ENCODE measurements around the gene FOXE1.

The FOXE1 gene

DNA sequence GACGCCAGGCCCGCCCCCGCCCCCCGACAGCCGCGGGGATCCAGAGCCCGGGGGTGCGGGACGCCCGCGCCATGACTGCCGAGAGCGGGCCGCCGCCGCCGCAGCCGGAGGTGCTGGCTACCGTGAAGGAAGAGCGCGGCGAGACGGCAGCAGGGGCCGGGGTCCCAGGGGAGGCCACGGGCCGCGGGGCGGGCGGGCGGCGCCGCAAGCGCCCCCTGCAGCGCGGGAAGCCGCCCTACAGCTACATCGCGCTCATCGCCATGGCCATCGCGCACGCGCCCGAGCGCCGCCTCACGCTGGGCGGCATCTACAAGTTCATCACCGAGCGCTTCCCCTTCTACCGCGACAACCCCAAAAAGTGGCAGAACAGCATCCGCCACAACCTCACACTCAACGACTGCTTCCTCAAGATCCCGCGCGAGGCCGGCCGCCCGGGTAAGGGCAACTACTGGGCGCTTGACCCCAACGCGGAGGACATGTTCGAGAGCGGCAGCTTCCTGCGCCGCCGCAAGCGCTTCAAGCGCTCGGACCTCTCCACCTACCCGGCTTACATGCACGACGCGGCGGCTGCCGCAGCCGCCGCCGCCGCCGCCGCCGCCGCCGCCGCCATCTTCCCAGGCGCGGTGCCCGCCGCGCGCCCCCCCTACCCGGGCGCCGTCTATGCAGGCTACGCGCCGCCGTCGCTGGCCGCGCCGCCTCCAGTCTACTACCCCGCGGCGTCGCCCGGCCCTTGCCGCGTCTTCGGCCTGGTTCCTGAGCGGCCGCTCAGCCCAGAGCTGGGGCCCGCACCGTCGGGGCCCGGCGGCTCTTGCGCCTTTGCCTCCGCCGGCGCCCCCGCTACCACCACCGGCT, 1.0 kb downstream of the FOXE1 start:
- peak overlapping the region; percentile 49 for H3K4me3 ChIP-seq (ENCODE audit: severe bottlenecking)
- H3K27ac ChIP-seq (ENCODE audit: poor library complexity, severe bottlenecking) = peak overlapping the region; percentile 15
- no peak for DNase-seq (ENCODE audit: low spot score)
- TF ChIP-seq, protein P1, sequence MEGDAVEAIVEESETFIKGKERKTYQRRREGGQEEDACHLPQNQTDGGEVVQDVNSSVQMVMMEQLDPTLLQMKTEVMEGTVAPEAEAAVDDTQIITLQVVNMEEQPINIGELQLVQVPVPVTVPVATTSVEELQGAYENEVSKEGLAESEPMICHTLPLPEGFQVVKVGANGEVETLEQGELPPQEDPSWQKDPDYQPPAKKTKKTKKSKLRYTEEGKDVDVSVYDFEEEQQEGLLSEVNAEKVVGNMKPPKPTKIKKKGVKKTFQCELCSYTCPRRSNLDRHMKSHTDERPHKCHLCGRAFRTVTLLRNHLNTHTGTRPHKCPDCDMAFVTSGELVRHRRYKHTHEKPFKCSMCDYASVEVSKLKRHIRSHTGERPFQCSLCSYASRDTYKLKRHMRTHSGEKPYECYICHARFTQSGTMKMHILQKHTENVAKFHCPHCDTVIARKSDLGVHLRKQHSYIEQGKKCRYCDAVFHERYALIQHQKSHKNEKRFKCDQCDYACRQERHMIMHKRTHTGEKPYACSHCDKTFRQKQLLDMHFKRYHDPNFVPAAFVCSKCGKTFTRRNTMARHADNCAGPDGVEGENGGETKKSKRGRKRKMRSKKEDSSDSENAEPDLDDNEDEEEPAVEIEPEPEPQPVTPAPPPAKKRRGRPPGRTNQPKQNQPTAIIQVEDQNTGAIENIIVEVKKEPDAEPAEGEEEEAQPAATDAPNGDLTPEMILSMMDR (IDR thresholded peaks at IDR 0.05; ENCODE audit: poor library complexity, severe bottlenecking) = peak; percentile 71
- H3K27me3 ChIP-seq (ENCODE audit: insufficient read depth, poor library complexity, severe bottlenecking) = peaks cover 23% of the 10 kb centered on the region
- H3K9me3 ChIP-seq (ENCODE audit: severe bottlenecking) = no peaks in the 10 kb centered on the region
- ATAC-seq (ENCODE audit: low read depth) = peak; percentile 69
- no peaks in the 10 kb centered on the region for H3K4me1 ChIP-seq (ENCODE audit: insufficient read depth, poor library complexity, severe bottlenecking)
- no peaks in the 10 kb centered on the region for H3K36me3 ChIP-seq (ENCODE audit: low read depth)

DNA sequence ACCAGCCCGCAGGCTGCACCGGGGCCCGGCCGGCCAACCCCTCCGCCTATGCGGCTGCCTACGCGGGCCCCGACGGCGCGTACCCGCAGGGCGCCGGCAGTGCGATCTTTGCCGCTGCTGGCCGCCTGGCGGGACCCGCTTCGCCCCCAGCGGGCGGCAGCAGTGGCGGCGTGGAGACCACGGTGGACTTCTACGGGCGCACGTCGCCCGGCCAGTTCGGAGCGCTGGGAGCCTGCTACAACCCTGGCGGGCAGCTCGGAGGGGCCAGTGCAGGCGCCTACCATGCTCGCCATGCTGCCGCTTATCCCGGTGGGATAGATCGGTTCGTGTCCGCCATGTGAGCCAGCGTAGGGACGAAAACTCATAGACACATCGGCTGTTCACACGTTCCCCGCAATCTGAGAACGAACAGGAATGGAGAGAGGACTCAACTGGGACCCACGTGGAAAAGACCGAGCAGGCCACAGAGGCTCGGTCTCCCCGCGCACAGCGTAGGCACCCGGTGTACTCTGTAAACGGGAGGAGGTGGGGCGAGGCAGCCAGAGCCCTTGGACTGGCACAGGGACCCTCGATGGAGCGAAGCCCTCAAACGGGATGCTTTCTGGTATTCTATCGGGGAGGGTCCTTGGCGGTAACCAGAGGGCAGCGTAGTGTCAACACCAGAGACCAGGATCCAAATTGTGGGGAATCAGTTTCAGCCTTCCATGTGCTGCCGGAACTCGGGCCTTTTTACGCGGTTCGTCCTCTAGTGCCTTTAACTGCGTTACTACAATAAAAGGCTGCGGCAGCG, 1.9 kb downstream of the FOXE1 start:
- no peaks in the 10 kb centered on the region for H3K36me3 ChIP-seq (ENCODE audit: low read depth)
- peaks cover 15% of the 10 kb centered on the region for H3K27me3 ChIP-seq (ENCODE audit: insufficient read depth, poor library complexity, severe bottlenecking)
- H3K4me3 ChIP-seq (ENCODE audit: severe bottlenecking) = peak overlapping the region; percentile 49
- DNase-seq (ENCODE audit: low spot score) (no peak), ATAC-seq (ENCODE audit: low read depth) (no peak)
- no peak overlapping the region for H3K27ac ChIP-seq (ENCODE audit: poor library complexity, severe bottlenecking)
- no peaks in the 10 kb centered on the region for H3K4me1 ChIP-seq (ENCODE audit: insufficient read depth, poor library complexity, severe bottlenecking)
- TF ChIP-seq, protein P1 (IDR thresholded peaks at IDR 0.05; ENCODE audit: poor library complexity, severe bottlenecking) = no peak
- H3K9me3 ChIP-seq (ENCODE audit: severe bottlenecking) = no peaks in the 10 kb centered on the region

DNA sequence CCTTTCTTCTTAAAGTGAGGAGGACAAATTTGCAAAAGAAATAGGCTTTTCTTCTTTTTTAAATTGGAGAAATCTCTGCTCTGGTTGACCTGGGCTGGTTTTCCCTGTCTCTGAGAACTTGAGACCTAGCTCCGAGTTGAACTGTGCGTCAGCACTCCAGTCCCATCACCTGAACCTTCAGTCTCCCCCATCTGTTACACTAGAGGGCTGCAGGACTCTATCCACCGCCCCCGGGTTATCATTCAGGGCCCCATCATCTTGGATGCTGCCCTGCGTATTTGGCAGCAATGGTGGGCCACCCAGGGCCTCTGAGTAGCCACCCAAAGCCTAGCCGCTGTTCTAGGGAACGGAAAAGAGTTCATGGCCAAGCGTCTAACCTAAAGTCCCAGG, 2.5 kb downstream of the FOXE1 start:
- no peak for DNase-seq (ENCODE audit: low spot score)
- no peak overlapping the region for H3K27ac ChIP-seq (ENCODE audit: poor library complexity, severe bottlenecking)
- H3K4me3 ChIP-seq (ENCODE audit: severe bottlenecking) = no peak overlapping the region
- TF ChIP-seq, protein P1 (IDR thresholded peaks at IDR 0.05; ENCODE audit: poor library complexity, severe bottlenecking) = no peak
- no peaks in the 10 kb centered on the region for H3K4me1 ChIP-seq (ENCODE audit: insufficient read depth, poor library complexity, severe bottlenecking)
- peaks cover 11% of the 10 kb centered on the region for H3K27me3 ChIP-seq (ENCODE audit: insufficient read depth, poor library complexity, severe bottlenecking)
- no peaks in the 10 kb centered on the region for H3K36me3 ChIP-seq (ENCODE audit: low read depth)
- ATAC-seq (ENCODE audit: low read depth) = no peak
- H3K9me3 ChIP-seq (ENCODE audit: severe bottlenecking) = no peaks in the 10 kb centered on the region

DNA sequence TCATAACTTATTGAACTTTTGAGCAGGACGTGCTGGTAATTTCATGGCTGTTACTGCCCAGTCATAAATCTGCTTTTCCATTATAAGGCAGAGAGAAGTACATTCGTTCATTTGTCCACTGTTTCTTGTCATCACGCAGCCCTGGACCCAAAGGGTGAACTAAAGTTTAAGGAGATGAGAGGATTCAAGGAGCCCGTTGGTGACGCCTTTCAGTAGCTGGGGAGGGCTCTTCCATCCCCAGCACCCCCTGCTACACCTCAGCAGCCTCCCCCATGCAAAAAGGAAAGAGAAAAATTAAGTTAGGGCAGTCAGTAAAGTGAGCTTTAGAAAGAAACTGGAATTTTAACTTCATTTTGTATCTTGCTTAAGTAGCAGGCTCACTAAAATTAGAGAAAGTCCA, 2.9 kb downstream of the FOXE1 start:
- H3K4me1 ChIP-seq (ENCODE audit: insufficient read depth, poor library complexity, severe bottlenecking) = no peaks in the 10 kb centered on the region
- DNase-seq (ENCODE audit: low spot score) (no peak), ATAC-seq (ENCODE audit: low read depth) (no peak)
- no peaks in the 10 kb centered on the region for H3K9me3 ChIP-seq (ENCODE audit: severe bottlenecking)
- H3K4me3 ChIP-seq (ENCODE audit: severe bottlenecking) = no peak overlapping the region
- H3K27ac ChIP-seq (ENCODE audit: poor library complexity, severe bottlenecking) = no peak overlapping the region
- peaks cover 11% of the 10 kb centered on the region for H3K27me3 ChIP-seq (ENCODE audit: insufficient read depth, poor library complexity, severe bottlenecking)
- TF ChIP-seq, protein P1 (IDR thresholded peaks at IDR 0.05; ENCODE audit: poor library complexity, severe bottlenecking) = no peak
- H3K36me3 ChIP-seq (ENCODE audit: low read depth) = no peaks in the 10 kb centered on the region
